Erythroblast (primary cell): ENCODE measurements around the gene TGIF2.

Experiments
- GATA1 ChIP-seq: IDR thresholded peaks from 2 replicates; pipeline ENCODE4 v1.6.1; 2011; ENCODE audit warnings: low read depth, mild to moderate bottlenecking, control low read depth, low read length, moderate library complexity
- POLR2A ChIP-seq: IDR thresholded peaks from 2 replicates; pipeline ENCODE4 v1.6.1; 2011; ENCODE audit warnings: mild to moderate bottlenecking, low read length

DNA sequence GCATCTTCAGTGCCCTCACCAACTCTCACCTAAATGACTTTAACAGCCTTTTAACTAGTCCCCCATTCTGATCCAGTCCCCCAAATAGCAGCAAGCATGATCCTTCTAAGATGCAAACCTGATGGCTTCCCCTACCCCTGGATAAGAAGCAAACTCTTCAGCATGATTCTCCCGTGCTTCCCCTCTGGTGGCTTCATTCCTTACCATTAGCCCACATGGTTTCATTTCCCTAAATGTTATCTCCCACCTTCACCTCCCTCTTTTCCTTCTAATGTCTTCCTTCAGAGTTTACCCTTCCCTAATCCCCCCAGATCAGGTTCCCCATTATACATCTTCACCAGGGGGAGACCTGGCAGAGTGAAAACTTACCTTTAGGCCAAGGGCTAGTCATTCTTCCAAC, 28.1 kb downstream of the TGIF2 start:
- no peak for TF ChIP-seq POLR2A
- TF ChIP-seq GATA1: no peak
